ENCODE data around the gene POLR1C. TPM values are rescaled to one million over a fixed set of nuclear protein-coding genes. Genes with fewer than 3 reads are reported as not detected.

POLR1C gene
- total RNA-seq, 1 experiment from 2014 or later = 79.6 TPM

- intact Hi-C loops (cut with micrococcal nuclease; ENCODE audit: unreplicated experiment) = no loop called here
- Mint-ChIP-seq H3K9me3 (ENCODE audit: low read depth, unreplicated experiment) (no peaks in the 10 kb centered on the region), H3K27me3 (ENCODE audit: unreplicated experiment) (no peaks in the 10 kb centered on the region), H3K4me1 (ENCODE audit: low read depth, unreplicated experiment) (peaks cover 8% of the 10 kb centered on the region), H3K36me3 (ENCODE audit: insufficient read depth, unreplicated experiment) (peaks cover 72% of the 10 kb centered on the region), H3K4me3 (ENCODE audit: low read depth, unreplicated experiment) (no peak overlapping the region), H3K27ac (ENCODE audit: unreplicated experiment) (peak overlapping the region; percentile 39)
- CTCF ChIA-PET = no interaction called here
- no peak for DNase-seq
- no TSS peak for BruUV-seq (replicated peaks)
- no peak for TF ChIP-seq CTCF (IDR thresholded peaks at IDR 0.05; ENCODE audit: unreplicated experiment)
Observed at GRCh38 chr6:43570876-43571441, 54.1 kb downstream of the POLR1C start.

Other genes starting within 250 kb of the POLR1C start
- gene SLC22A7, start 218.8 kb upstream of the POLR1C start, total RNA-seq (2022) = not detected in 2 replicates
- 2.3 and 5.4 TPM in 2 replicates for gene CRIP3, start 208.3 kb upstream of the POLR1C start, total RNA-seq (2022)
- 14.7 and 15.8 TPM in 2 replicates for gene ZNF318, start 147.4 kb upstream of the POLR1C start, total RNA-seq (2022)
- gene ABCC10, start 89.5 kb upstream of the POLR1C start, total RNA-seq (2022) = 53.0 and 60.4 TPM in 2 replicates
- 0.59 and 0.86 TPM in 2 replicates for gene DLK2, start 61.5 kb upstream of the POLR1C start, total RNA-seq (2022)
- gene TJAP1, start 39.5 kb upstream of the POLR1C start, total RNA-seq (2022) = 70.7 and 72.3 TPM in 2 replicates
- 0.47 and 0.50 TPM in 2 replicates for gene LRRC73, start 6.7 kb upstream of the POLR1C start, total RNA-seq (2022)
- gene YIPF3, start 163 bp upstream of the POLR1C start, total RNA-seq (2022) = 127 and 133 TPM in 2 replicates
- gene XPO5, start 58.9 kb downstream of the POLR1C start, total RNA-seq (2022) = 106 and 131 TPM in 2 replicates
- 25.7 and 31.9 TPM in 2 replicates for gene POLH, start 59.1 kb downstream of the POLR1C start, total RNA-seq (2022)
- gene GTPBP2, start 112.2 kb downstream of the POLR1C start, total RNA-seq (2022) = 186 and 188 TPM in 2 replicates
- gene MAD2L1BP, start 118.8 kb downstream of the POLR1C start, total RNA-seq (2022) = 48.2 and 53.2 TPM in 2 replicates
- gene RSPH9, start 127.9 kb downstream of the POLR1C start, total RNA-seq (2022) = 0.15 and 0.19 TPM in 2 replicates
- 88.8 and 106 TPM in 2 replicates for gene MRPS18A, start 170.7 kb downstream of the POLR1C start, total RNA-seq (2022)

Data from Calu3 (cell line).